ENCODE data around the gene SELENOP. TPM values are rescaled to one million over a fixed set of nuclear protein-coding genes. Genes with fewer than 3 reads are reported as not detected.

Gene SELENOP
- total and polyA plus RNA-seq, 2 of the 13 experiments (the other 11 are each of a cell fraction or from before 2014, with no cell fraction given), result 1,895 to 2,083 TPM

DNA sequence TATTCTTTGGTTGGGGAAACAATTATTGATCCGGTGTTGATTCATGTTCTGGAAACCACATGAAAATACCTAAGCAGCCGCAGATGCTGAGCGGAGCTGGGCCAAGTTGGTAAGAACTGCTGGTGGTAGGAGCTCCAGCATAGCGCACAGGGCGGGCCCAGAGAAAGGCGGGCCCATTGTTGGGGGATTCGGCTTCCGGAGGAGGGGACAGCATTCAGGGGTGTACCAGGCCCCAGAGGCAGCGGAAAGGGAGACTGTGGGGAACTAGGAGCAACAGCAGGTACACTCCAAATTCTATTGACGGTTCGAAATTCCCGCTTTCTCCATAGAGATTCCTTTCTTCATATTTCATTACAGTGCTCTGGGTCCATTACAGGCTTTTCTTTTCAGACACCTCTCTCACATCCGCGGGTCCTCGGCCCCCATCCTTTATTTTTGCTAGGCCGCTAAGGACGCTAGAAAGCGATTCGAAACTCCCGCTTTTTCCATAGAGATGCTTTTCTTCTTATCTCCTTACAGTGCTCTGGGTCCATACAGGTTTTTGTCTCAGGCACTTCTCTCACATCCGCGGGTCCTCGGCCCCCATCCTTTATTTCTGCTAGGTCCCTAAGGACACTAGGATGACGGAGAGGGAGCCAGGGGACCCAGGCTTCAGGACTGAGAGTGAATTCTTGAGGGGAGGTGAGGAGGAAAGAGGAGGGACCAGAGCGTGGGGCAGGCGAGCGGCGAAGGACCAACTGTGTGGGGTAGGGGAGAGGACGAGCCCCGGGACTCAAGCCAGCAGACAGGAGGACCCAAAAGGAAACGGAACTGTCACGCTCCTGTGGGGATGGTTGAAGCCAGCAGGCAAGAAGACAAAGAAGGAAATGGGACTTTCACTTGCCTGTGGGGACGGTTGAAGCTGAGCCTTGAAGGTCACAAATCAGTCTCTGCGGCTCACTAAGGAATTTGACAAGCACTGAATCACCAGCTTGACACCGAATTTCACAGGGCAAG is 54.8 kb downstream of the SELENOP start, which contains the start of gene CCDC152:
TSS of gene CCDC152 (plus strand) at position 213 of the 996 bp plus-strand sequence. CDS start 2,304 bp downstream, outside the sequence.
- no peak for DNase-seq (ENCODE audit: low spot score)
- Histone ChIP-seq H3K4me1 (ENCODE audit: insufficient read depth, low read length) (no peaks in the 10 kb centered on the region), H3K27ac (ENCODE audit: extremely low read length, insufficient read depth, low read length) (no peak within 1 kb of the TSS), H2AFZ (ENCODE audit: low read length) (no peak within 1 kb of the TSS), H3K27me3 (ENCODE audit: control insufficient read depth in 1 of 2, insufficient read depth in 2 of 2, low read length in 2 of 2) (peaks cover 0 to 4% of the 10 kb centered on the region in 2 experiments; a peak in 1 of 5 replicates), H3K9me3 (ENCODE audit: low read length) (no peaks in the 10 kb centered on the region), H3K36me3 (replicated peaks in 1 of 2; ENCODE audit: control insufficient read depth in 1 of 2, insufficient read depth in 2 of 2, low read length in 2 of 2) (no peaks in the 10 kb centered on the region), H3K79me2 (ENCODE audit: insufficient read depth, low read length) (no peaks in the 10 kb centered on the region), H3K4me2 (ENCODE audit: low read depth, low read length) (no peak within 1 kb of the TSS), H4K20me1 (ENCODE audit: insufficient read depth, low read length) (no peaks in the 10 kb centered on the region), H3K4me3 (replicated peaks in 1 of 3; ENCODE audit: insufficient read depth in 1 of 3, low read depth in 2 of 3, low read length in 3 of 3) (no peak within 1 kb of the TSS), H3K9ac (ENCODE audit: insufficient read depth, low read depth, low read length) (no peak within 1 kb of the TSS)
- in situ Hi-C loops (cut with HindIII; ENCODE audit: extremely low pct_ligation_motif_present, low pct_unique_long_range_greater_than_20kb) (loop anchor here (25.0 kb wide), 1 partner anchor 895 kb away; the partner anchor contains the start of gene OXCT1), intact Hi-C loops (cut with micrococcal nuclease; ENCODE audit: unreplicated experiment) (no loop called here)
- TF ChIP-seq, protein P1, sequence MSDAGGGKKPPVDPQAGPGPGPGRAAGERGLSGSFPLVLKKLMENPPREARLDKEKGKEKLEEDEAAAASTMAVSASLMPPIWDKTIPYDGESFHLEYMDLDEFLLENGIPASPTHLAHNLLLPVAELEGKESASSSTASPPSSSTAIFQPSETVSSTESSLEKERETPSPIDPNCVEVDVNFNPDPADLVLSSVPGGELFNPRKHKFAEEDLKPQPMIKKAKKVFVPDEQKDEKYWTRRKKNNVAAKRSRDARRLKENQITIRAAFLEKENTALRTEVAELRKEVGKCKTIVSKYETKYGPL (CRISPR knock-in tag; IDR thresholded peaks at IDR 0.05), result no peak
- TF ChIP-seq ZNF589 (CRISPR knock-in tag; conservative IDR thresholded peaks at IDR 0.05) (no peak), TAF15 (IDR thresholded peaks at IDR 0.05; ENCODE audit: low read depth, low read length, poor library complexity, severe bottlenecking) (no peak), GABPA (IDR thresholded peaks at IDR 0.05; ENCODE audit: low read depth, low read length) (peak; percentile 35), GABPA (CRISPR knock-in tag; IDR thresholded peaks at IDR 0.05; ENCODE audit: low read depth) (peak; percentile 52), FOSL2 (CRISPR knock-in tag; IDR thresholded peaks at IDR 0.05) (no peak)
- CTCF ChIA-PET (ENCODE audit: low intra/inter-chr PET ratio, low total read pairs), result no interaction called here
- BruUV-seq (replicated peaks), result no TSS peak
- no peak for FAIRE-seq
- WGBS (ENCODE audit: low lambda C conversion rate), result 60% methylated on average over 35 of the region's 35 CpGs
- no peak; the same call in 2 of the 3 replicates for ATAC-seq
- POLR2A ChIA-PET, result no interaction called here
